ENCODE results near the gene DDX43.
"Not testable (repeated sequence)": the region's sequence is repeated elsewhere in the genome, so short reads cannot be mapped to it uniquely, and the experiment has no call there.

Gene DDX43

GRCh38 chr6:73394577-73395354 lies at the start of gene DDX43:
Gene DDX43, plus strand, starts transcription at chr6:73394828. Its CDS starts 78 bp downstream, at chr6:73394906.
- DNase-seq (ENCODE audit: low spot score) = peak; percentile 21

GRCh38 chr6:73348550-73349204 lies 46.0 kb upstream of the DDX43 start:
- DNase-seq (ENCODE audit: low spot score) = no peak

GRCh38 chr6:73349311-73349710 lies 45.3 kb upstream of the DDX43 start:
- no peak for DNase-seq (ENCODE audit: low spot score)

- DNase-seq (ENCODE audit: low spot score) = no peak
Measured at GRCh38 chr6:73353636-73354593, 40.7 kb upstream of the DDX43 start, which contains the start of gene DPPA5. Gene DPPA5, minus strand, starts transcription at chr6:73354276. Its CDS starts 51 bp downstream, at chr6:73354225.

- no peak for DNase-seq (ENCODE audit: low spot score)
Measured at GRCh38 chr6:73362358-73362757, 32.3 kb upstream of the DDX43 start, which contains the start of gene KHDC3L. Gene KHDC3L, plus strand, starts transcription at chr6:73362658. Its CDS starts 72 bp downstream, at chr6:73362730.

GRCh38 chr6:73362869-73363536 lies 31.6 kb upstream of the DDX43 start:
- no peak for DNase-seq (ENCODE audit: low spot score)

GRCh38 chr6:73363537-73363875 lies 31.1 kb upstream of the DDX43 start:
- DNase-seq (ENCODE audit: low spot score) = no peak

GRCh38 chr6:73364121-73364520 lies 30.5 kb upstream of the DDX43 start:
- DNase-seq (ENCODE audit: low spot score) = no peak

- no peak for DNase-seq (ENCODE audit: low spot score)
Measured at GRCh38 chr6:73364549-73364948, 30.1 kb upstream of the DDX43 start.

GRCh38 chr6:73367761-73368355 lies 26.8 kb upstream of the DDX43 start:
- no peak for DNase-seq (ENCODE audit: low spot score)

GRCh38 chr6:73368675-73369074 lies 26.0 kb upstream of the DDX43 start:
- DNase-seq (ENCODE audit: low spot score) = no peak

GRCh38 chr6:73369157-73369556 lies 25.5 kb upstream of the DDX43 start:
- DNase-seq (ENCODE audit: low spot score) = no peak

- no peak for DNase-seq (ENCODE audit: low spot score)
Measured at GRCh38 chr6:73369563-73369962, 25.1 kb upstream of the DDX43 start, which contains the start of gene OOEP. Gene OOEP, minus strand, starts transcription at chr6:73369897. Its CDS starts 105 bp downstream, at chr6:73369792.

- no peak for DNase-seq (ENCODE audit: low spot score)
Measured at GRCh38 chr6:73371984-73372383, 22.6 kb upstream of the DDX43 start.

- DNase-seq (ENCODE audit: low spot score) = no peak
Measured at GRCh38 chr6:73372516-73372915, 22.1 kb upstream of the DDX43 start.

- no peak for DNase-seq (ENCODE audit: low spot score)
Measured at GRCh38 chr6:73375216-73375615, 19.4 kb upstream of the DDX43 start.

GRCh38 chr6:73377225-73377624 lies 17.4 kb upstream of the DDX43 start:
- DNase-seq (ENCODE audit: low spot score) = no peak

GRCh38 chr6:73381531-73381930 lies 13.1 kb upstream of the DDX43 start:
- DNase-seq (ENCODE audit: low spot score) = not testable (repeated sequence)

GRCh38 chr6:73382462-73383113 lies 12.0 kb upstream of the DDX43 start:
- DNase-seq (ENCODE audit: low spot score) = no peak

GRCh38 chr6:73388433-73388799 lies 6.2 kb upstream of the DDX43 start:
- DNase-seq (ENCODE audit: low spot score) = no peak

Data from activated CD4-positive, alpha-beta T cell treated with anti-CD3 and anti-CD28 coated beads, Interleukin-2, Interleukin-4, amounts not matched to agents 100 ng/mL and 50 ng/mL, durations not matched to agents 16 hours and 8 hours (primary cell).